Stimulated activated CD8-positive, alpha-beta memory T cell treated with anti-CD3 and anti-CD28 coated beads, Interleukin-7, amount 100 ng/mL, for 48 hours (primary cell): Measurements from ENCODE around the gene SORCS2.

Experiments used
- DNase-seq, 2 donors: peaks; one replicate each; pipeline ENCODE4 v3.0.0-alpha.2; 2020; ENCODE audit warnings: low read depth in 1 of 2; ENCODE audit errors: extremely low read depth in 1 of 2

Gene SORCS2

GRCh38 chr4:7399440-7400234, 207.3 kb downstream of the SORCS2 start:
- no peak for DNase-seq

- DNase-seq = no peak
Measured at GRCh38 chr4:7400671-7401298, 208.4 kb downstream of the SORCS2 start.

- no peak for DNase-seq
Measured at GRCh38 chr4:7402526-7402925, 210.2 kb downstream of the SORCS2 start.

GRCh38 chr4:7403001-7403400, 210.7 kb downstream of the SORCS2 start:
- no peak for DNase-seq

GRCh38 chr4:7408166-7408565, 215.8 kb downstream of the SORCS2 start:
- no peak for DNase-seq

- DNase-seq = no peak
Measured at GRCh38 chr4:7410446-7410845, 218.1 kb downstream of the SORCS2 start.

GRCh38 chr4:7411491-7411890, 219.2 kb downstream of the SORCS2 start:
- DNase-seq = no peak

- no peak for DNase-seq
Measured at GRCh38 chr4:7411896-7412553, 219.7 kb downstream of the SORCS2 start.

- no peak for DNase-seq
Measured at GRCh38 chr4:7412554-7412912, 220.2 kb downstream of the SORCS2 start.

- DNase-seq = no peak
Measured at GRCh38 chr4:7414046-7414445, 221.7 kb downstream of the SORCS2 start.

GRCh38 chr4:7414736-7415510, 222.6 kb downstream of the SORCS2 start:
- no peak for DNase-seq

- DNase-seq = no peak
Measured at GRCh38 chr4:7415927-7416686, 223.8 kb downstream of the SORCS2 start.

GRCh38 chr4:7416745-7417432, 224.6 kb downstream of the SORCS2 start:
- no peak for DNase-seq

- no peak for DNase-seq
Measured at GRCh38 chr4:7417639-7418038, 225.3 kb downstream of the SORCS2 start.

- DNase-seq = no peak
Measured at GRCh38 chr4:7418131-7418943, 226.0 kb downstream of the SORCS2 start.

GRCh38 chr4:7419961-7420660, 227.8 kb downstream of the SORCS2 start:
- no peak for DNase-seq

GRCh38 chr4:7420661-7421040, 228.3 kb downstream of the SORCS2 start:
- no peak for DNase-seq

GRCh38 chr4:7421356-7422150, 229.2 kb downstream of the SORCS2 start:
- DNase-seq = no peak
